Mucosa of stomach (tissue), 1 donor: ENCODE results near the gene VSIG8.

Experiments used
- H3K27me3 ChIP-seq: one replicate; pipeline ENCODE4 v1.7.0; 2013; ENCODE audit warnings: mild to moderate bottlenecking, low read length; ENCODE audit not compliant: control insufficient read depth, insufficient read depth
- H3K36me3 ChIP-seq: one replicate; pipeline ENCODE4 v1.7.0; 2013; ENCODE audit warnings: low read length; ENCODE audit not compliant: control insufficient read depth, insufficient read depth
- H3K4me1 ChIP-seq: one replicate; pipeline ENCODE4 v1.7.0; 2013; ENCODE audit warnings: mild to moderate bottlenecking, low read length; ENCODE audit not compliant: control insufficient read depth, insufficient read depth
- H3K4me3 ChIP-seq: one replicate; pipeline ENCODE4 v1.7.0; 2013; ENCODE audit warnings: low read length
- H3K9ac ChIP-seq: one replicate; pipeline ENCODE4 v1.7.0; 2013; ENCODE audit warnings: mild to moderate bottlenecking, low read length, moderate library complexity
- H3K9me3 ChIP-seq: one replicate; pipeline ENCODE4 v1.7.0; 2013; ENCODE audit warnings: mild to moderate bottlenecking, low read length, moderate library complexity; ENCODE audit not compliant: control insufficient read depth
- donor health status: Pancreatic carcinoma.

VSIG8 gene

DNA sequence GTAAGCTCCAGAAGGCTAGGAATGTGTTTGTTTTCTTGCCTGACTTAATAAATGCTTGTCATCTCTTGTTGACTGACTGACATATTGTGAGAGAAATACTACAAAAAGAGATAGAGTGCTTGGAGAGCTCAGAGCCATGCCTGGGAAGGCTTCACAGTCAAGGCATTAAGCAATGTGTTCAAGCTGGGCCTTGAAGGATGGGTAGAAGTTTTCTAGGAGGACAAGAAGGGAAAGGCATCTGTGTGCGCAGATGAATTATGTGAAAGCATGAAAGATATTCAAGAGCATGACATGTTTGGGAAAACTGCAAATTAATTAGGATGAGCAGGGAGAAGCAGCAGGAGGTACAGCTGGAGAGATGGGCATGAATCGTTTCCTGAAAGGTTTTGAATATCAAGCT lies 30.1 kb downstream of the VSIG8 start:
- Histone ChIP-seq H3K27me3 (no peaks in the 10 kb centered on the region), H3K4me1 (no peaks in the 10 kb centered on the region), H3K9ac (no peak overlapping the region), H3K9me3 (no peaks in the 10 kb centered on the region), H3K4me3 (no peak overlapping the region), H3K36me3 (no peaks in the 10 kb centered on the region)

GRCh38 chr1:159831412-159832141 lies 30.9 kb downstream of the VSIG8 start:
- no peaks in the 10 kb centered on the region for H3K36me3 ChIP-seq
- no peaks in the 10 kb centered on the region for H3K4me1 ChIP-seq
- H3K9ac ChIP-seq, result no peak overlapping the region
- no peaks in the 10 kb centered on the region for H3K9me3 ChIP-seq
- H3K4me3 ChIP-seq, result no peak overlapping the region
- no peaks in the 10 kb centered on the region for H3K27me3 ChIP-seq

GRCh38 chr1:159830722-159831121 lies 31.7 kb downstream of the VSIG8 start:
- Histone ChIP-seq H3K4me1 (no peaks in the 10 kb centered on the region), H3K27me3 (no peaks in the 10 kb centered on the region)

DNA sequence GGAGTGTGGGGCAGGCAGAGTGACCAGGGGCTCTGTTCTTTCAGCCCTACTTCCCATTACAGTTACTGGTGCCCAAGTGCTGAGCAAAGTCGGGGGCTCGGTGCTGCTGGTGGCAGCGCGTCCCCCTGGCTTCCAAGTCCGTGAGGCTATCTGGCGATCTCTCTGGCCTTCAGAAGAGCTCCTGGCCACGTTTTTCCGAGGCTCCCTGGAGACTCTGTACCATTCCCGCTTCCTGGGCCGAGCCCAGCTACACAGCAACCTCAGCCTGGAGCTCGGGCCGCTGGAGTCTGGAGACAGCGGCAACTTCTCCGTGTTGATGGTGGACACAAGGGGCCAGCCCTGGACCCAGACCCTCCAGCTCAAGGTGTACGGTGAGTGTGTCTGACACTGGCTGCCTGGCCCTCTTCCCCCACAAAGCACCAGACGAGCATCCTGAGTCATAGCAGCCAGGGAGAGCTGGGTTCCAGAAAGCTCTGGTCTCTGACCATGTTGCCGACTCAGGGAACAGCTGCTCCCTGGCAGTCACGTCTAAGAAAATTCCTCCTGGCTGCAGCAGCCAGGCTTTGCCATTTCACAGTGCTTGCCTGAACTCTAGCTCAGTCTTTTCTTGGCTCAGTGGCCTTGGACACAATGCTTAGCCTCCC lies 32.5 kb downstream of the VSIG8 start:
- no peaks in the 10 kb centered on the region for H3K9me3 ChIP-seq
- no peak overlapping the region for H3K4me3 ChIP-seq
- no peak overlapping the region for H3K9ac ChIP-seq
- H3K36me3 ChIP-seq, result no peaks in the 10 kb centered on the region
- H3K27me3 ChIP-seq, result no peaks in the 10 kb centered on the region
- no peaks in the 10 kb centered on the region for H3K4me1 ChIP-seq

More at GRCh38 chr1:159830722-159831121, 31.7 kb downstream of the VSIG8 start:
- Histone ChIP-seq H3K4me3 (no peak overlapping the region), H3K9ac (no peak overlapping the region), H3K9me3 (no peaks in the 10 kb centered on the region), H3K36me3 (no peaks in the 10 kb centered on the region)

DNA sequence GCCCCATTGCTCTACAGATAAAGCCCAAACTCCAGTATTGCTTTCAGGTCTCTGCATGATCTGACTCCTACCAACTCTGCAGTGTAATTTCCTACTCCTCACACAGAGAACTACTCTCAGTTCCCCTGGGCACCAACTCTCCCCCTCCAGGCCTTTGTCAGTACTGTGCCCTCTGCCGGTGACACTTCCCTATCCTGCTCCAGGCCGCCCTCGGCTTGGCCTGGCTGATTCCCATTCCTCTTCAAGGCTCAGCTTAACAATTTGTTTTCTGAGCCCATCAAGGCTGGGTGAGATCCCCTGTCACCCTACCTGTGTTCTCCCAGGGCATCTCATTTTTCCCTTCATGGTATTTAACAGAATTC lies 33.2 kb downstream of the VSIG8 start:
- Histone ChIP-seq H3K27me3 (no peaks in the 10 kb centered on the region), H3K9ac (no peak overlapping the region), H3K36me3 (no peaks in the 10 kb centered on the region), H3K4me1 (no peaks in the 10 kb centered on the region), H3K4me3 (no peak overlapping the region), H3K9me3 (no peaks in the 10 kb centered on the region)

GRCh38 chr1:159828581-159829272 lies 33.7 kb downstream of the VSIG8 start:
- H3K27me3 ChIP-seq, result no peaks in the 10 kb centered on the region
- H3K36me3 ChIP-seq, result no peaks in the 10 kb centered on the region
- H3K4me3 ChIP-seq, result no peak overlapping the region
- no peaks in the 10 kb centered on the region for H3K4me1 ChIP-seq
- H3K9me3 ChIP-seq, result no peaks in the 10 kb centered on the region
- no peak overlapping the region for H3K9ac ChIP-seq

DNA sequence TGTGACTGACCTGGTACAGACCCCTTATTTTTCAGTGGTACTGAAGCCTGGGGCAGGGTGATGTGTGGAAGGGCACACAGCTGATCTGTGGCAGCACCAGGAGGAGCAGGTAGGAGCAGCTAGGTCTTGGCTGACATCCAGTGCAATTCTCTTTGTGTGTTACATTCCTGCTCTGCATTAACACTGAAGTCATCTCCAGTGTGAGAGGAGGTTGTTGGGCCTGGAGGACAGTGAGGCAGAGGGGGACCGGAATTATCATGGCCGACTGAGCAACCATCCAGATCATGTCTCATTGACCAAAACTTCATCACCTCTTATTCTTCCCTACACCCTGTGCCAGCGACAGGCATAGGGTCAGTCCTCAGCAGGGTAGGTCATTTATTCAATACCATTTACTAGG lies 34.3 kb downstream of the VSIG8 start:
- H3K4me1 ChIP-seq, result no peaks in the 10 kb centered on the region
- no peak overlapping the region for H3K4me3 ChIP-seq
- no peaks in the 10 kb centered on the region for H3K36me3 ChIP-seq
- H3K27me3 ChIP-seq, result peaks cover under 1% of the 10 kb centered on the region
- no peaks in the 10 kb centered on the region for H3K9me3 ChIP-seq
- no peak overlapping the region for H3K9ac ChIP-seq

GRCh38 chr1:159827549-159827948 lies 34.9 kb downstream of the VSIG8 start:
- Histone ChIP-seq H3K4me1 (no peaks in the 10 kb centered on the region), H3K4me3 (no peak overlapping the region), H3K27me3 (peaks cover 6% of the 10 kb centered on the region), H3K36me3 (no peaks in the 10 kb centered on the region), H3K9ac (no peak overlapping the region), H3K9me3 (no peaks in the 10 kb centered on the region)

GRCh38 chr1:159827102-159827490 lies 35.4 kb downstream of the VSIG8 start:
- no peaks in the 10 kb centered on the region for H3K4me1 ChIP-seq
- peaks cover 10% of the 10 kb centered on the region for H3K27me3 ChIP-seq
- no peak overlapping the region for H3K4me3 ChIP-seq
- no peaks in the 10 kb centered on the region for H3K36me3 ChIP-seq
- H3K9me3 ChIP-seq, result no peaks in the 10 kb centered on the region
- H3K9ac ChIP-seq, result no peak overlapping the region

DNA sequence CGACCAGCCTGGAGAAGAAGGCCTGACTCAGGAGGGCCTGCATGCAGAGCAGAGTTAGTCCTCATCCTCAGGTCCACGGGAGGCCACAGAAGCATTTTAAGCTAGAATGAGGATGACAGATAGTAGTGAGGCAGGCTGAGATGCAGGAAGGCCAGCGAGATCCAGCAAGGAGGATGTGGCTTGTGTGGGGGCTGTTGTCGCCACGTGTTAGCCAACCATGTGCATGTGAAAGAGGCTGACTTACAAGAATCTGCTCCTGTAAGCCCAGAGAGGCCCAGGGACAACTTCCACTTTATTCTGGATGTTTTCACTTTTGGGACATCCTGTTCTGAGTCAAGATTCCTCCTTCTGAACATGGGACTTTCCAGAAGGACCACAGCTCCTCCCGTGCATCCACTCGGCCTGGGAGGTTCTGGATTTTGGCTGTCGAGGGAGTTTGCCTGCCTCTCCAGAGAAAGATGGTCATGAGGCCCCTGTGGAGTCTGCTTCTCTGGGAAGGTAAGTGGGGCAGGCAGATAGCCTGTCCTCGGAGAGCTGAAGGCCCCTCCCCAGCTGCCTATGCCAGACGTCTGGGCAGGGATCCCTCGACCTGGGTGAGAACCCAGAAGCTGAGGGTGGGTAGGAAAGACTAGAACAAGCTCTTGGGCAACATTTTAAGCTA lies 35.9 kb downstream of the VSIG8 start, which contains the start of gene SLAMF8:
TSS of gene SLAMF8 (plus strand) at position 433 of the 661 bp plus-strand sequence. CDS start at position 459, 26 bp downstream.
- Histone ChIP-seq H3K27me3 (peaks cover 10% of the 10 kb centered on the region), H3K4me3 (no peak within 1 kb of the TSS), H3K9me3 (no peaks in the 10 kb centered on the region), H3K4me1 (no peaks in the 10 kb centered on the region), H3K9ac (no peak within 1 kb of the TSS), H3K36me3 (no peaks in the 10 kb centered on the region)

GRCh38 chr1:159825564-159825963 lies 36.9 kb downstream of the VSIG8 start:
- Histone ChIP-seq H3K36me3 (no peaks in the 10 kb centered on the region), H3K9ac (no peak overlapping the region), H3K4me3 (no peak overlapping the region), H3K9me3 (no peaks in the 10 kb centered on the region), H3K27me3 (peaks cover 10% of the 10 kb centered on the region), H3K4me1 (no peaks in the 10 kb centered on the region)

GRCh38 chr1:159823406-159823805 lies 39.1 kb downstream of the VSIG8 start:
- peaks cover 10% of the 10 kb centered on the region for H3K27me3 ChIP-seq
- no peak overlapping the region for H3K4me3 ChIP-seq
- no peaks in the 10 kb centered on the region for H3K4me1 ChIP-seq
- H3K9ac ChIP-seq, result no peak overlapping the region
- H3K9me3 ChIP-seq, result no peaks in the 10 kb centered on the region
- no peaks in the 10 kb centered on the region for H3K36me3 ChIP-seq
